Activated CD4-positive, alpha-beta T cell treated with anti-CD3 and anti-CD28 coated beads, Interleukin-2, amount 50 U/mL, for 16 hours (primary cell): ENCODE data around the gene GIPC2.
"Not testable (repeated sequence)": the region's sequence is repeated elsewhere in the genome, so short reads cannot be mapped to it uniquely, and the experiment has no call there.

Experiments
- DNase-seq: peaks from one replicate; pipeline ENCODE4 v3.0.0-alpha.2; 2020

The GIPC2 gene

GRCh38 chr1:78070758-78071157 lies 25.0 kb downstream of the GIPC2 start:
- peak; percentile 50 for DNase-seq

DNA sequence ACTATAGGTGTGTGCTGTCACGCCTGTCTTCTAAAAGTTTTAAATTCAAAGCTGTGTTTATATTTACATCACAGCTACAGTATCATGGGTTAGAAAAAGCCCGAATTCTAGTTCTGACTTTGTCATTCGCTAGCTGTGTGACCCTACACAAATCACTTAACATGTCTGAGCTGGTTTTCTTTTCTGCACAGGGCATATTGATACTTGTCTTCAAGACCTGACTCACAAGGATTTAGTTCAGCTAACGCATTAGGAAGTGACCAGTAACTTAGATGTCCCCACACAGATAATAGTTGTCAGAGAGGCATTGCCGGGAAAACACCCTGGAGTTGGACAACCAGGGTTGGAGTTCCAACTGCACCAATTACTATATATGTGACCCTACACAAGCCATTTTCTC lies 25.9 kb downstream of the GIPC2 start:
- no peak for DNase-seq

- DNase-seq: no peak
These were observed 26.4 kb downstream of the GIPC2 start for GRCh38 chr1:78072216-78072615.

DNA sequence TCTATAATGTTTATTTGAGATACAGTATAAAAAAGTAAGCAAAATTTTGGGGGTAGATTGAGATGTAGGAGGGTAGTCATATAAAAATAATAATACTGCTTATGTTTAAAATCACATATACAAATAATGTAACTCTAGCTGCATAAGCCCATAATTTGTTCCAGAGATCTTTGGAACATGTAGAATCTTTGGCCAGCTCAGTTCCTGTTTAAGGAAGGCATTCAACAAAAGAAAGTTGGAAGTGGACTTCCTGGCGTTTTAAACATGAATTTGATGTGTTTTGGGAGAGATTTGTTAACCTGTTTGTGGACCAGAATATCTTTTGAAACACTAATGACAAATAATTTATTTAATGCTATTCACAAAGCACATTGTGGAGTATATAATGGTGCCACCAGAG lies 27.7 kb downstream of the GIPC2 start:
- DNase-seq: no peak

DNA sequence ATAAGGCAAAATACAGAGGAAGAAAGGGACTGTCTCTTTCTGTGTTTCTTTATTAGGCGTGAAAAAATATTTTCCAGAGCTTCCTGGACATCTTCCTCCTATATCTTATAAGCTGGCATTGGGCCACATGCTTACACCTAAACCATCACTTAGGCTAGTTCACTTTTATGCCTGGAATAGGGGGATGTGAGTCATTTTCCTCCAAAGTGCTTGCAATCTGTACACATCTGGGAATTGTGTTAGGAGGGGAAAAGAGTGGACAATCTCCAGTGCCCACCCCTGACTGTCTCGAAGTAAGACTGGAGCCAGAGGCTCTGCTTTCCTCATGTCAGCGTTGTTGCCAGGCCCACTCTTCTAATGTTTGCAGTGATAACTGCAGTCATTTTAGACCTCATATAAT lies 29.9 kb downstream of the GIPC2 start:
- DNase-seq: no peak

DNA sequence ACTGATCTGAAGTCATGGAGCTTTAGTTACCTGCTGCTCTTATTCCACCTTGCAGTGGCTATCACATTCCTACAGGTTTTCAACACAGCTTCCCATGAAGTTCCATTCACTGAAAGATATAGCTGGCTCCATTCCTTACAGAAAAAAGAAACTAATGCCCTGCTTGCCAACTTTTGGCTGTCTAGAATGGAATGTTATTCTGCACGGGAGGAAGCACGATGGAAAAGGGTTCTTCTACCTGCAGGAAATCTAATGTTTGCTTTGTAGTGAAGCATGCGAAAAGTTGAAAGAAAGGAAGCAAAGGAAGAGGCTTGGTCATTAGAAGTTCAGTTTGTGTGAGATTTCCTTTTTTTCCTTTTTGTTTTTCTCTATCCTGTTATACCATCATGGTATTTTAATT lies 32.6 kb downstream of the GIPC2 start:
- no peak for DNase-seq

GRCh38 chr1:78079580-78079979 lies 33.8 kb downstream of the GIPC2 start:
- DNase-seq: no peak

- DNase-seq: no peak
These were observed 35.0 kb downstream of the GIPC2 start for GRCh38 chr1:78080767-78081166.

DNA sequence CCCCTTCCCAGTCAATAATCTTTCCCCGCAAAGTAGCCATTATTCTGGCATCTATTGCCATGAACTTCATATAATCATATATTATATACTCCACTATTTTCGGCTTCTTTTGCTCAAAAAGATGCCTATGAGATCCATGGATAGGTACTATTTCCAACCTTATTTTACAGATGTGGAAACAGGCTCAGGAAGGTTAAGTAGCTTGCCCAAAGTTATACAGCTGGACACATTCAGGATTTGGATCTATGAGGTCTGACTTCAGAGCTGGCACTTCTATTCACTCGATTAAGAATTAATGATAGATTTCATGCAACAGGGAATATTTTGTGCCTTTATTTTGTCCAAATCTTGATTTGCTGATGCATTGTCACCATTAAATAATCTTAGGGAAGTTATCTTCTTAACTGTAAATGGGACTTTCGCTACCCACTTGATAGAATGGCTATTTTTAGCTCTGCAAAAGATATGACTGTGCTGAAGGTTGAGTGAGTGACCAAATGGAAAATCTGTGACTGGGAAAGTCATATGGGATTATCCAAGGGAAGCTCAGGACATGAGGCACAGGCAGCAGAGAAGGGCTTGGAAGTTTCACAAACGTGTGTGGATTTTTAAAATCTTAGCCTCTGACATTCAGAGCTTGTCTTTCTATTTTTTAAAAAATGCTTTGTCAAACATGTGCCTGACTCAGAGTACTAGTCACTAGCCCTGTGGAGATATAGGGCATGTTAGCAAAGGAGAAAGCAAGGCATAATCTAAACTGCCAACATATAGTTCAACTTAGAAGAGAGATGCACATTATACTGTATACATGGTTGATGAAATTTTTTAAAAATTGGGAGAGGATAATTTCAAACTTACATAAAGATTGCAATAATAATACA lies 36.5 kb downstream of the GIPC2 start:
- DNase-seq: no peak

- DNase-seq: not testable (repeated sequence)
These were observed 38.9 kb downstream of the GIPC2 start for GRCh38 chr1:78084639-78085038.

DNA sequence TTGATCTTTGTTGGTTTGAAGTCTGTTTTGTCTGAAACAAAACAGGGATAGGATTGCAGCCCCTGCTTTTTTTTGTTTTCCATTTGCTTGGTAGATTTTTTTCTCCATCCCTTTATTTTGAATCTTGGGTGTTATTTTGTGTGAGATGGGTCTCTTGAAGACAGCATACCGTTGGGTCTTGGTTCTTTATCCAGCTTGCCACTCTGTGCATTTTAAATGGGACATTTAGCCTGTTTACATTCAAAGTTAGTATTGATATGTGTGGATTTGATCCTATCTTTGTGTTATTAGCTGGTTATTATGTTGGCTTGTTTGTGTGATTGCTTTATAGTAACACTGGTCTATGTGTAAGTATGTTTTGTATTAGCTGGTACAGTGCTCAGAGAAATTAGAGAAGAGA lies 40.9 kb downstream of the GIPC2 start:
- DNase-seq: no peak

GRCh38 chr1:78088015-78088414 lies 42.2 kb downstream of the GIPC2 start:
- no peak for DNase-seq

DNA sequence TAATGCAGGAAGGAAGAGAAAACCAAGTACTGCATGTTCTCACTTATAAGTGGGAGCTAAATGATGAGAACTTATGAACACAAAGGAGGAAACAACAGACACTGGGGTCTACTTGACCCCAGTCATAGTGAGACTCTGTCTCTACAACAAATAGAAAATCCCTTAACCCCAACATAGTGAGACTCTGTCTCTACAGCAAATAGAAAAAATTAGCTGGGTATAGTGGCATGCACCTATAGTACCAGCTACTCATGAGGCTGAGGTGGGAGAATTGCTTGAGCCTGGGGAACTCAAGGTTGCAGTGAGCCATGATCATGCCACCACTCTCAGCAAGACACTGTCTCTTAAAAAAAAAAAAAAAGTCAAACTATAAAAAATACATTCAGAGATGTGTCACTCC lies 42.7 kb downstream of the GIPC2 start:
- DNase-seq: no peak

- no peak for DNase-seq
These were observed 43.2 kb downstream of the GIPC2 start for GRCh38 chr1:78089010-78089409.

DNA sequence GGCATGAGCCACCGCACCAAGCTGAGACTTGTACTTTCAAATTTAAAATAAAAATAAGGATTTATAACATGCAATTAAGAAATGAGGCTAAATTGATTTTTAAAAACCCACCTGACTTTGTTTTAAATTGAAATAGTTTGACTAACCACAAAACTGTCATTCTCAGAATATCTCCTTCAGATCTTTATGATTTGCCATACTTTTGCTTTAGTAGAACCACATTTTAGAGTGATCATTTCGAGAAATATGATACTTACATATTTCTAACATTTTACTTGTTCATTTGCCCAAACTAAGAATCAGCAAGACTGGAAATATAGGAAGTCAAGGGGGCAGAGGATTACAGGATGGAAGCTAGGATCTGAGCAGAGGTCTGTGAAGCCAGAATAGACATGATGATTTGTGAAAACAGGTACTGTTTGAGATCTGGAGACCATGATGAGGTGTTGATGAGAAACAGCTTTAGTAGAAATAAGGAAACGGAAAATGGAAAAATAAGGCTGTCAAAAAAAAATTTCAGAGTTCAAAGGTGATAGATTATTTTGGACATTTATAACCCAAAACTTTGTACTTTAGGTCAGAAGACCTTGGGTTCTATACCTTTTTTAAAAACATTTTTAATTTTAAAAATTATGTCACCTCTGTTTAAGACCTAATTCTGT lies 44.8 kb downstream of the GIPC2 start:
- no peak for DNase-seq

GRCh38 chr1:78091215-78091813 lies 45.5 kb downstream of the GIPC2 start:
- DNase-seq: no peak

- no peak for DNase-seq
These were observed 46.1 kb downstream of the GIPC2 start for GRCh38 chr1:78091886-78092285.

DNA sequence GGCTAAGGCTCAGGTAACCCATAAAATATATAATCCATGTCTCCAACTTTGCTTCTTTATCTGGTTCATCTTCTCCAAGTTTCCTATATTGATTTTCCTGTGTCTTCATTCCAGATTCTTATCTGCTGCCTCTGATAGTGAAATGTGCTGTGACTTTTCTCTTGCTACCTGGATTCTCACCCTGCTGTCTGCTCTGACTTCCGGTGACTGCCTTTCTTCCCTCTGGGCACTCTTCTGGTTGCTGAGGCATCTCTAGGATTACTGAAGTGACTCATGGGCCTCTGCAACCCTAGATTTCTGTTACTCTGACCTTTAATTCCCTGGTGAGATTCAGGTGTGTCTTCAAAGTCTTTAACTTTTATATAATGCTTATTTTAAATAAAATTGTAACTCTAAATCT lies 46.9 kb downstream of the GIPC2 start:
- no peak for DNase-seq

- no peak for DNase-seq
These were observed 47.8 kb downstream of the GIPC2 start for GRCh38 chr1:78093560-78093959.

- DNase-seq: no peak
These were observed 48.9 kb downstream of the GIPC2 start for GRCh38 chr1:78094639-78095038.

DNA sequence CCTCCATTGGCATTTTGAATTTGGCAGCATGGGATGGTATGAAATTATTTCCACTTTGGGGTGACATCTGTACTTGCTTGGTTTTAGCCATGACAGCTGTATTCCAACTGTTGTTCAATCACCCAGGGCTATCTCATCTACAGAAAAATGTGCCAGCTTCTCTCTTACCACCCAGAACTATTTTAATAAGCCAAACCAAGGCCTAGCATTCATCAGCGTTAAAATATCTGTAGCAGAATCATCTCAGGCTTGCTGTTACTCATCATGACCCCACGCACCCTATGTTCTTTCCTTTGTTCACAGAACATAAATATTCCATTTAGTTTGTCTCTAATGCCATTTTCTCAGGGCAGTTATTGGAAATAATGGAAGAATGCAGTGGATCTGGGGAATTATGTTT lies 49.8 kb downstream of the GIPC2 start:
- no peak for DNase-seq

DNA sequence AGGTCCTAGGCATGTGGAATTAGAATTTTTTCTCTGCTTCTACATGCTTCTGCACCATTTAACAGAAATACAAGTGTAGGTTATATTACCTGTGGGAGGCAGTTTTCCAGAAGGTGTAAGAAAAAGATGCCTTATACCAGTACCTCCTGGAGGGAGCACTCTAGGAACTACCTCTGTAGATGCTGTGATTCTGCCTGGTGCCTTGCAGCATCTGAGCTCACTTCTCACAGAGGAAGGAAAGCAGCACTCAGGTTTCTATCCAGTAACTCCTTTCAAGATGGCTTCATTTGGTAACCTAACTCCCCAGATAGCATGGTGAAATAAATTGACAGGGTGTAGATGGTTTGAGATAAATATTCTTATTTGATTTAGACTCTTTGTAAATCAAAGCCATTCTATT lies 50.3 kb downstream of the GIPC2 start:
- no peak for DNase-seq

- no peak for DNase-seq
These were observed 51.2 kb downstream of the GIPC2 start for GRCh38 chr1:78096976-78097375.

DNA sequence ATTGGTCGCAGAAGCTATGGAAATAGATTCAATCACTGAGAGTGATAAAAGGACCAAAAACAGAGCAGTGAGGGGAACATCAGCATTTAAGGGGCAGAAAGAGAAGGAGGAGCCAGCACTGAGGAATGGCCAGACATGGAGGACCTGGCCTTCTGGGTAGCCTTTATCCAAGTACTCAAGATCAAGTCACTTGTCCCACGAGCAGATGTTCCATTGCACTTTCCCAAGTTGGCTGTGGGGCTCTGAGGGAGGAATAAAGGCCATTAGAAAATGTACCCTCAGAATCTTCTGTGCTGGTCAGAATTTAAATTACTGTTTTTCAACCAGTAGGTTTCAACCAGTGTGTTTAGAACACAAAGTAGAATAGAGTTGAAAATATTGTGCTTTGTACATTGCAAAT lies 55.3 kb downstream of the GIPC2 start:
- no peak for DNase-seq
